Daoy (cell line): ENCODE results near the gene REP15. TPM values are rescaled to one million over a fixed set of nuclear protein-coding genes. Genes with fewer than 3 reads are reported as not detected.
A peak's percentile ranks its signal among the peaks of the same experiment; 100 is the strongest.
"Not testable (repeated sequence)": the region's sequence is repeated elsewhere in the genome, so short reads cannot be mapped to it uniquely, and the experiment has no call there.

Experiments
- DNase-seq: peaks from one replicate; pipeline ENCODE4 v3.0.0-alpha.2; 2015; ENCODE audit warnings: low read depth
- total RNA-seq: library from RNA; depleted of rRNA; stranded (reverse); fragments of >200 nt; shearing (Covaris generic); gene quantifications from 2 replicates; pipeline ENCODE4 v1.2.3, GENCODE V29; 2014; rRNA removed

REP15 gene, protein sequence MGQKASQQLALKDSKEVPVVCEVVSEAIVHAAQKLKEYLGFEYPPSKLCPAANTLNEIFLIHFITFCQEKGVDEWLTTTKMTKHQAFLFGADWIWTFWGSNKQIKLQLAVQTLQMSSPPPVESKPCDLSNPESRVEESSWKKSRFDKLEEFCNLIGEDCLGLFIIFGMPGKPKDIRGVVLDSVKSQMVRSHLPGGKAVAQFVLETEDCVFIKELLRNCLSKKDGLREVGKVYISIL
- total RNA-seq: 1.8 TPM in 1 of 2 replicates, not detected in the other

GRCh38 chr12:27696293-27696652, at the start of gene REP15:
Gene REP15, plus strand, starts transcription at chr12:27696447. Its CDS starts 116 bp downstream, at chr12:27696563.
- DNase-seq: no peak

GRCh38 chr12:27650011-27650410, 46.2 kb upstream of the REP15 start:
- DNase-seq: no peak

DNA sequence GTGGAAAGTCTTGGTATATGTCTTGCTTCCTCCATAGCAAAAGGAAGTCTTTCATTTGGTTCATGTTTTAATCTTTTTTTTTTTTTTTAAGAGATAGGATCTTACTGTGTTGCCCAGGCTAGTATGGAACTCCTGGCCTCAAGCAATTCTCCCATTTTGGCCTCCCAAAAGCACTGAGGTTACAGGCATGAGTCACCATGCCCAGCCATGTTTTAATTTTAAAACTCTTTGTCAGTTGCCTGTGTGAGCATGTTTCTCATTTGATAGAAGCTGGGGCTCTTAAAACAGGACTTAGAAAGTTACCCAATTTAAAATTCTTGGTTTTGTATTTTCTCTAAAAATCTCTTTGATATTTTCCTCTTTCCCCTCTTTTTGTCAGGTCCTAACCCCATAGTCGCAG, 45.0 kb upstream of the REP15 start:
- peak; percentile 9 for DNase-seq

DNA sequence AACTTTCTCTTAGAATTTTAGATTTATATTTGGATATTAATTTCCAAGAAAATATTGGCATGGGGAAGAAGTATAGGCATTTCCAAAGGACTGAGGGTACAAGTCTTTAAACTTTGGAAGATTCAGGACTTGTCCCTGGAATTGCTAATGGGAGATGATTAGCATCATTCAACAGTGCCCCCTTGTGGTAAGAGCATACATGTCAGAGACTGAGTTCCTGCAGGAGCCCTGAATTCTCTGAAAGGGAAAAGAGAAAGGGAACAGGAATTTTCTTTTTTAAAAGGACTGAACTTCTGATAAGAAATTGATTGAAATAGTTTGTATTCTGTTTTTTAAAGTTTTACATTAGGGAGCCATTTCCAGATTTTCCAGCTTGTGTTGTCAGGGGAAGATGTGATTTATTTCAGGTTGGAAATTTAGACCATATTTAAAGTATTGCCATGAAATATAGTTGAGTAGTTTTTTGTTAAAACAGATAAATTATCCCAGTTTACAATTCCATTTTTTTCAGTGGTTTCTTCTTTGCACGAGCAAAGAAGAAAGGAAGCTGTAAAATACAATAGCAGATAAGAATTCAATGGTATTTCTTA, 44.0 kb upstream of the REP15 start:
- peak; percentile 76 for DNase-seq

- DNase-seq: no peak
Measured at GRCh38 chr12:27653661-27654060, 42.6 kb upstream of the REP15 start.

GRCh38 chr12:27655476-27655875, 40.8 kb upstream of the REP15 start:
- not testable (repeated sequence) for DNase-seq

DNA sequence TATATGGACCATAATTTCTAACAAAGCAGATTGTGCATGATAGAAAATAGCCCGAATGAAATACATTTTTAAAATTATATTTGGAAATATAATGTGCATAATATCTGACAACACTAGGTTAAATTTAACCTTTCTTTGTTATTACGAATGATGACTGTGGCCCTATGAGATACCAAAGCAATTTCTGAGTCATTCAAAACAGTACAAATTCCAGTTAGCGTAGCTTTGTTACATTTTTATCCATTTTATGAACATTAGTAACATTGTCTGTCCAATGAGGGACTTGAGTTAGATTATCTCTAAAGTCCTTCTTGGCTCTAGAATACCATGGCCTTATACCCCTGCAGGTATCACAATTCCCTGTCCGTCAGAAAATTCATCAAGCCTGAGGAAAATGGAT, 39.0 kb upstream of the REP15 start:
- DNase-seq: no peak

DNA sequence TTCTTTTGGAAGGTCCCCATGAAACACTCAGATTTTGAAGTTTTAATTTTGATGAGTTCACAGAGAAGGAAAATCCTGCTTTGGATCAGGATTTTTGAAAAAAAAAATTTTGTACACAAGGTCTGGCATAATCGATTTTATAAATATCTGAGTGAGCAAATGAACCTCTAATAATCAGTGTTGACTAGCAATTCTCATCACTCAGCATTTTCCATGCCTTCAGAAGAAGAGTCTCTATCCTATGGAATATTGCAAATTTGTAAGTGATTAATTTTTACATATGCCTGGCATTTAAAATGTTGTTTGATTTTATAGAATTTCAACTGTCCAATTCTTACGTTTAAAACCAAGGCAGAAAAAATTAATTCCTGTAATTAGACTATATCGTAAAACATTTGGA, 30.5 kb upstream of the REP15 start:
- no peak for DNase-seq

GRCh38 chr12:27666510-27666909, 29.7 kb upstream of the REP15 start:
- no peak for DNase-seq

GRCh38 chr12:27667540-27667939, 28.7 kb upstream of the REP15 start:
- DNase-seq: peak; percentile 23

GRCh38 chr12:27672051-27672450, 24.2 kb upstream of the REP15 start:
- DNase-seq: no peak

DNA sequence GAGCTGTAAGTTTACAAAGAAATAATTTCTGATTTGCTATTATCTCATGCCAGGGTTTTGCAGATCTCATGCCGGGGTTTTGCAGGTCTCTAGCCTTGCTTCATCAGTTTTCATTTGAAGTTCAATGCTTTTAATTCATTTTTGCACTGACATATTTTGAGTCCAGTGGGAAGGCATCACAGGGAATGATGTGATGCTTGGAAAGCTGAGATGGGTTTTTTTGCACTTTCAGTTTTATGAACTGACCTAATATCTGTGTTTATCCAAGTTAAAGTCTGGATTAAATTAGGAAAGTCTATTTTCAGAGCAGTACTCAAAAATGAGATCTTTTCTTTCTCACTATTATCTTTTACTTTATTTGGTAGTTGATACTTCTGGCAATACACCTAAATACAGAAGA, 23.6 kb upstream of the REP15 start:
- DNase-seq: no peak

GRCh38 chr12:27673101-27673718, 23.0 kb upstream of the REP15 start:
- no peak for DNase-seq

GRCh38 chr12:27674989-27675388, 21.3 kb upstream of the REP15 start:
- no peak for DNase-seq

DNA sequence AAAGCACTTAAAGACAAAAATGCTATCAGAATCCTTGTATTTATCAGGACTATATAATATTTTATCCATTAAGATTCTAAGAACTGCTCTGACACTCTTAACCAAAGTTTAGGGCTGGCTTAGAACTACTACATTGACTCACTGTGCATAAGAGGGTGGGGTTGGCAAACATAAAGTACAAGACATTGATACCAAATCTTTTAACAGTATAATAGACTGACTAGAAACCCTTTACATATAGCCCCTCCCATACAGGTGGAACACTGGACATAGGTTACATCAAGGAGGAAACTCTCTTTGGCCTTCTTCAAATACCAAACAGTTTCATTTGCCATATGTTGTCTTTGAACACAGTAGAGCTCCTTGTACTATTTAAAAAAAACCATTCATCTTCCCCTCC, 15.6 kb upstream of the REP15 start:
- DNase-seq: no peak

DNA sequence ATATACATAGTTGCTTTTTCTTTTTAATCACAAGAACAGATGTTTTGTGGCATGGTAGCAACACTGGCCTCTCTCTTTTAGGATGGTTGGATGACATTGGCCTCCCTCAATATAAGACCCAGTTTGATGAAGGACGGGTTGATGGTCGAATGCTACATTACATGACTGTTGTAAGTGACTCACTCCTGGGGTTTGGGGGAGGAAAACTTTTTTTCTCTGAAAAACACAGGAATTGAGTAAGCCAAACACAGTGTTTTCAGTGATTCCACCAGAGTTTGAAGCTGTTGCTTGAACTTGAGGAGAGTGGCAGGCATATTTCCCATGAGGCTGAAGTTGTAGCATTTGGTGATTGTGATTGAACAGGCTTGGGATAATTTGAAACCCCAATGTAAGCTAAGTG, 13.7 kb upstream of the REP15 start:
- DNase-seq: no peak

GRCh38 chr12:27685274-27685673, 11.0 kb upstream of the REP15 start:
- DNase-seq: no peak

GRCh38 chr12:27686147-27686546, 10.1 kb upstream of the REP15 start:
- no peak for DNase-seq

DNA sequence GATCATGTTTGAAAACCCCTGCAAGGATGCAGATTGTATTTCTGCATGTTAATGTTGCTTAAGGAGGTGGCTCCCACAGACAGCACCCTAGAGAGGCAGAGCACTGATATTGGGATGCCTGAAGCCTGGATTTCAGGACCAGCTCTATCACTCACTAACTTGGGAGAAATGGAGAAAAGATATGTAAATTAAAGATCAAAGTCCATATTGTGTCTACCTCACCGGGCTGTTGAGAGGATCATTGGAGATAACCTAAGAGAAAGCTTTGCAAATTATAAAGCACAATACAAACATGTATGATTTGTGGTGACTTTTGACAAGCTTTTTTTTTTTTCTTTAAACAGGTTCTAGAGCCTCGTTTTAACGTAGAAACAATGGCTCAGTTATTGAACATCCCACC, 7.6 kb upstream of the REP15 start:
- DNase-seq: no peak

DNA sequence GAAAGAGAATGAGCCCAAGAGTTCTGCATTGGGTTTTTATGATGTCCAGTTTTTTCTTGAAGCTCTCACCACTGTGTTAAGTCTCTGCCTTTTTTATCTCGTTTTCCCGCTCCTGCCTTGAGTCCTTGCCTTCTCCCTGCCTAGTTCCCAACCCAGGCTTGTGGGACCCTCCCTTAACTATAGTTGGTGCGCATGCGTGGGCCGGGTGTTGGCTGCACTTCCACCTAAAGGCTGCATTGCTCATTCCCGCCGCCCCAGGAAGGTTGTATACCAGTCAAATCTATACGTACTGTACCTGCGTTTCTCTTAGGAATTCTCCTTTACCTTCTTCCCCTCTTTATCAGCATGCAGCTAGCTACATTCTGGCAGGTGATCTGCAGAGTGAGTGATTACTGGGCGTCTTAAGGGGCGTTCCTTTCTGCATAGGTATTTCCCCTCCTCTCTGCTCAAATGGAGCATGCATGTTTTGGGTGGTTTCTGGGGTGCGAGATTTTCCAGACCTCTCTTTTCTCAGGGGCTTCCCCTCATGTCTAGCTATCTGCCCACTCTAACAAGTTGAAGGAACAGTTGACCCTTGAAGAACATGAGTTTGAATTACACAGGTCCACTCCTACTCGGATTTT, 6.6 kb upstream of the REP15 start:
- no peak for DNase-seq

DNA sequence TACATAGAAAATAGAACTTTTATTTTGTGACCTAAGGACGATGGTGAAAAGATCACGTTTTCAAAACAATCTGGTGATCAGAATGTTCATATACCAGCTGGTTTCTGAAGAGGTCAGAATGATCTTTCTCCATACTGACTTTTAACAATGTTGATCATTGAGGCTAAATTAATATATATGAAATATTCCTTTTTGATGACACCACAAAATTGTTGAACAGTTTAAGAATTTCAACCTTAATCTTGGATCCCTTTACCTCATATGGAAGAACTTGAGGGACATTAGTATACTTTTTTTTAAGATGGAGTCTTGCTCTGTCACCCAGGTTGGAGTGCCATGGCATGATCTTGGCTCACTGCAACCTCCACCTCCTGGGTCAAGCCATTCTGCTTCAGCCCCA, 2.8 kb upstream of the REP15 start:
- no peak for DNase-seq

GRCh38 chr12:27695556-27696292, 523 bp upstream of the REP15 start:
- DNase-seq: no peak
